Measurements from ENCODE around the gene C1orf226. TPM values are rescaled to one million over a fixed set of nuclear protein-coding genes. Genes with fewer than 3 reads are reported as not detected.

Gene C1orf226
- total RNA-seq, 1 experiment from 2014 or later, result 7.7 TPM

- Histone ChIP-seq H3K27ac (ENCODE audit: low read depth, low read length) (no peak overlapping the region), H3K4me1 (ENCODE audit: control insufficient read depth in 1 of 2, insufficient read depth in 2 of 2, low read length in 2 of 2) (peaks cover 13 to 27% of the 10 kb centered on the region in 2 experiments), H3K79me2 (ENCODE audit: insufficient read depth, low read length) (no peaks in the 10 kb centered on the region), H3K9me2 (ENCODE audit: insufficient read depth) (no peaks in the 10 kb centered on the region), H3K4me2 (ENCODE audit: low read length) (no peak overlapping the region), H3K9ac (ENCODE audit: low read length) (no peak overlapping the region), H3K4me3 (replicated peaks in 1 of 2; ENCODE audit: low read depth in 1 of 2, low read length in 2 of 2) (no peak overlapping the region), H3K27me3 (ENCODE audit: insufficient read depth, low read length) (no peaks in the 10 kb centered on the region), H3K36me3 (ENCODE audit: control insufficient read depth in 1 of 2, insufficient read depth in 2 of 2, low read length in 2 of 2) (peaks cover 0 to 3% of the 10 kb centered on the region in 2 experiments; a peak in 1 of 4 replicates), H3K9me3 (ENCODE audit: control insufficient read depth in 1 of 2, insufficient read depth in 1 of 2, low read depth in 1 of 2, low read length in 2 of 2) (no peaks in the 10 kb centered on the region), H2AFZ (ENCODE audit: low read depth, low read length, poor library complexity, severe bottlenecking) (no peak overlapping the region), H4K20me1 (ENCODE audit: insufficient read depth) (no peaks in the 10 kb centered on the region)
- ATAC-seq (no peak), DNase-seq (ENCODE audit: low read depth, low spot score) (no peak)
- RAD21 ChIA-PET (ENCODE audit: low non-redundant PET in 1 of 2, low total read pairs in 2 of 2, uncharacterized antibody in 2 of 2, unreplicated experiment in 2 of 2), result no interaction called here
- no TSS peak for BruUV-seq (replicated peaks)
- TF ChIP-seq YY1 (IDR thresholded peaks at IDR 0.05; ENCODE audit: extremely low read depth, insufficient replicate concordance, low read depth, low read length) (no peak), EGR1 (IDR thresholded peaks at IDR 0.05; ENCODE audit: low read depth) (no peak), FOSL1 (IDR thresholded peaks at IDR 0.05; ENCODE audit: low read depth) (no peak), ELF1 (IDR thresholded peaks at IDR 0.05; ENCODE audit: borderline replicate concordance, low read depth) (no peak), JUND (IDR thresholded peaks at IDR 0.05) (no peak), EZH2phosphoT487 (IDR thresholded peaks at IDR 0.05; ENCODE audit: borderline replicate concordance) (no peak), CTCF (IDR thresholded peaks at IDR 0.05 in 2 of 3, conservative IDR thresholded peaks at IDR 0.05 in 1 of 3; ENCODE audit: borderline replicate concordance in 1 of 3, insufficient read depth in 1 of 3, low read depth in 2 of 3, low read length in 2 of 3) (no peak), ATF3 (IDR thresholded peaks at IDR 0.05) (no peak), REST (IDR thresholded peaks at IDR 0.05; ENCODE audit: low read depth) (no peak), SIN3A (IDR thresholded peaks at IDR 0.05; ENCODE audit: low read depth) (no peak), CBX3 (IDR thresholded peaks at IDR 0.05; ENCODE audit: low read depth) (no peak), TCF7L2 (IDR thresholded peaks at IDR 0.05; ENCODE audit: borderline replicate concordance, extremely low read depth, insufficient read depth, insufficient read length) (no peak), ZNF274 (IDR thresholded peaks at IDR 0.05; ENCODE audit: low read depth, low read length) (no peak), ZFX (IDR thresholded peaks at IDR 0.05) (no peak), CEBPB (IDR thresholded peaks at IDR 0.05; ENCODE audit: low read depth) (no peak), POLR2AphosphoS5 (IDR thresholded peaks at IDR 0.05; ENCODE audit: low read depth, low read length) (no peak), EZH2 (IDR thresholded peaks at IDR 0.05) (no peak)
- TF ChIP-seq, protein P1, sequence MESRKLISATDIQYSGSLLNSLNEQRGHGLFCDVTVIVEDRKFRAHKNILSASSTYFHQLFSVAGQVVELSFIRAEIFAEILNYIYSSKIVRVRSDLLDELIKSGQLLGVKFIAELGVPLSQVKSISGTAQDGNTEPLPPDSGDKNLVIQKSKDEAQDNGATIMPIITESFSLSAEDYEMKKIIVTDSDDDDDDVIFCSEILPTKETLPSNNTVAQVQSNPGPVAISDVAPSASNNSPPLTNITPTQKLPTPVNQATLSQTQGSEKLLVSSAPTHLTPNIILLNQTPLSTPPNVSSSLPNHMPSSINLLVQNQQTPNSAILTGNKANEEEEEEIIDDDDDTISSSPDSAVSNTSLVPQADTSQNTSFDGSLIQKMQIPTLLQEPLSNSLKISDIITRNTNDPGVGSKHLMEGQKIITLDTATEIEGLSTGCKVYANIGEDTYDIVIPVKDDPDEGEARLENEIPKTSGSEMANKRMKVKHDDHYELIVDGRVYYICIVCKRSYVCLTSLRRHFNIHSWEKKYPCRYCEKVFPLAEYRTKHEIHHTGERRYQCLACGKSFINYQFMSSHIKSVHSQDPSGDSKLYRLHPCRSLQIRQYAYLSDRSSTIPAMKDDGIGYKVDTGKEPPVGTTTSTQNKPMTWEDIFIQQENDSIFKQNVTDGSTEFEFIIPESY (IDR thresholded peaks at IDR 0.05; ENCODE audit: extremely low read depth, insufficient replicate concordance, low read length), result no peak
- TF ChIP-seq, protein P2, sequence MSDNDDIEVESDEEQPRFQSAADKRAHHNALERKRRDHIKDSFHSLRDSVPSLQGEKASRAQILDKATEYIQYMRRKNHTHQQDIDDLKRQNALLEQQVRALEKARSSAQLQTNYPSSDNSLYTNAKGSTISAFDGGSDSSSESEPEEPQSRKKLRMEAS (IDR thresholded peaks at IDR 0.05), result no peak
- intact Hi-C loops (cut with micrococcal nuclease), result no loop called here
- POLR2A ChIA-PET, result no interaction called here
- CTCF ChIA-PET, result no interaction called here
These were observed 9.1 kb upstream of the C1orf226 start for GRCh38 chr1:162372159-162373071.

Data from HCT116 (cell line).